NCI-H510A (cell line): ENCODE measurements around the gene CAMK2A.

Experiments
- DNase-seq: peaks from one replicate; lab custom pipeline; 2025; lab: John Stamatoyannopoulos, UW

Gene CAMK2A

DNA sequence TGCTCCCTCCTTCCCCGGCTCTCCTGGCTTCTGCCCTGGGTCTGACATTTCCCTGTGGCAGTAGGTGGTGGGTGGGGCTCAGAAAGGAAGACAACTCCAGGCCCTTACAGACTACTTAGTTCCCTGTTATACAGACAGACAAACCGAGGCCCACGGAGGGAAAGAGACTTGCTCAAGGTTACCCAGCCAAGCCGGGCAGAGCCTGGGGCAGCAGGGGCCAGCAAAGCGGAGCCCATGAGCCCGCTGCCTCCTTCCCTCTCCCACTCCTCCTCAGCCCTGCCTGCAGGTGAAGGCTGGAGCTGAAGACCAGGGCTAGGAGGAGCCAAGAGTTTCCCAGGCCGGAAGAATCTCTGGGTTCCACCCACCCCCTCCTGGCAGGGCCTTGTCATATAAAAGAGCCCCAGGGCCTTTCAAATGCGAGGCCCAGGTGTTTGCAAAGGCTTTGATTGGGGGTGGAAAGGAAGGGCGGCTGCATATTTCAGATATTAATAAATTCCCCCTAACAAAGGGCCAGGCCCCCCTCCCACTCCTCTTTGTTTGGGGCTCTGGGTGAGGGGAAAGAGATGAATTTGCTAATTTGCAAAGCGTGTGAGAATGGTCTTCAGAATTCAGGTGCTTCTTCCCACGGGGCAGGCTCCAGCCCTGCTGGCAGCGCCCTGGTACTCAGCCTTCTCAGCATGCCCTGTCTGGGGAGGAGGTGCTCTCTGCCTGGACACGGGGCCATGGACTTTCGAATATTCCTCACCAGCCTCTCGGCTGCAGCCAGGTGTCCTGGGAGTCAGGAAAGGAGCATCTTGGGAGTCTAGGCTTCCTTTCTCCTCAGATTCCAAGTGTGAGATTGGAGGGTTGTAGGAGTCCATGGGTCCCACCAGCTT is 78.2 kb downstream of the CAMK2A start:
- DNase-seq = no peak

DNA sequence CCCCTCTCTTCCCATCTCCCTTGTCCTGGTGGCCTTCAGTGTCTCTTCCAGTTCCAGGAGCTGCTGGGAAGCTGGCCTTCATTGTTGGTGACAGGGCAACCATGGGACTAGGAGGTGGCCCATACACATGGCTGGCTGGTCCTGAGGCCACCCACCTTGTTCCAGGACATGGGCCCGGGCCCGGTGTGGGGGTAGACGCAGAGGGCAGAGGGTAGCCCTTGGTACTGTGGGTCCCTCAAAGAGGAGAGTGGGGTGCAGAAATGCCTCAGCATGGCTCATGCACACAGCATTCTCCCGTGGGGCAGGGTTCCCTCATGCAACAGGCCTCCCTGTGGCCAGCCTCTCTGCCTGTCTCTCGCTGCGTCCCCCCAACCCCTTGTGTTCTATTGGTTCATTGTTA is 78.9 kb downstream of the CAMK2A start:
- DNase-seq = no peak

DNA sequence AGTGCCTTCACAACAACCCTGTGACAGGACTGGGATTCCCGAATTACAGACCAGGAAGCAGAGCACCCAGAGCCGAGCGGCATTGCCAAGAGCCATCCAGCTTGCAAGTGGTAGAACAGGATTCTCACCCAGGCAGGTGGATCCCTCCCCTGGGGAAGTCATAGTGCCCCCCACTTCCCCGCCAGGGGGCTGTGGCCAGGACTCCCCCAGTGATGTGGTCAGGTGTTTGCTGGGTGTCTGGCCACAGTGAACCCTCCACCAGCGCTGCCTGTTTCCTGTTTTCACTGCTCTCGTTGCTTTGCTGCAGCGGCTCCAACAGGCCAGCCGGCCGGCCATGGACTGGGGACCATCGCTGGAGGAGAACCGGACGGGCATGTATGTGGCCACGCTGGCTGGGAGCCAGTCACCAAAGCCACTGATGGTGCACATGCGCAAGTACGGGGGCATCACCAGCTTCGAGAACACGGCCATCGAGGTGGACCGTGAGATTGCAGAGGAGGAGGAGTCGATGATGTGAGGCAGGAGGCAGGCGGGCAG is 80.4 kb downstream of the CAMK2A start:
- no peak for DNase-seq

- no peak for DNase-seq
These were observed 81.1 kb downstream of the CAMK2A start for GRCh38 chr5:150208187-150209098.

- no peak for DNase-seq
These were observed 82.8 kb downstream of the CAMK2A start for GRCh38 chr5:150206779-150207115.

DNA sequence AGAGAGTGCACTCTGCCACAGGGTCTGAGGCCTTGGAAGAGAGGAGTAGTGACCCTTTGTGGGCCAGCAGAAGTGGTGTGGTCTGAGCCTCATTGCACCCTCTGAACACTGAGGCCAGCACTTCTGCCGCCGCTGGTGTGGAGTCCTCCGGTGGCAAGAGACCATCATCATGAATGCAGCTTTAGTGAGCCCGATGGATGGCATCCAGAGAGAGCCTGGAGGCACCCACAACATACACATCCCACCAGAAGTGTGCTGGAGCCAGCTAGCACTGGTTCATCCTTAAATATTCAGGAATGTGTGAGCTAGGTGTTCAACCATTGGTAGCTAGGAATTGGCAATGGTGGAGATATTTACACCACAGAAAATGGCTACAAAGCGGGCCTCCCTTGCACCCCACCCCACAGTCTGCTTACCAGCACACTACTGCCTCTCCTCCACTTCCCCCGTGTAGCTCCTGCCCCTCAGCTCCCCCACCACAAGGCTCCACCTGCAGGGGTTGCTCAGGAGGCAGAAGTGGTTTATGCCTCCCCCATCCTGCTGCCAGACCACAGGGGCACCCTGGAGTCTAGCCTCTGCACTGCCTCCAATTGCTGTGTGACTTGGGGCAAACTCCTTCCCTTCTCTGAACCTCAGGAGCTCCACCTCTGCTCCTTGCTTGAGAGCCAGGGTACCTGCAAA is 83.3 kb downstream of the CAMK2A start:
- no peak for DNase-seq

DNA sequence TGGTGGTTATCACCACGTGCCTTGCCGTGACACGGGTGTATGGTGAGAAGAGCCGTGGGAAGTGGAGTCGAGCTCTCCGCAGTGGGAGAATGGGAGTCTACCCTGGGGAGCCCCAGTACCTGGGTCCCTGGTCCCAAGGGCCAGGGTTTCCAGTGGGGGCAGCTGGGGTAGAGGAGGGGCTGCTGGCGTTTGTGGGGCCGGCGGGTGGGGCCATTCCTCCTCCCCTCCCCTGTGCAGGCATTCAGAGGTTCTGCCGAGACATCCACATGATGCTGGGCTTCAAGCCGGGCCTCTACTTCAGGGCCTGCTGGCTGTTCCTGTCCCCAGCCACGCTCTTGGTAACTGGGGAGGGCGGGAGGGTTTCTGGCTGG is 85.0 kb downstream of the CAMK2A start:
- DNase-seq = no peak

DNA sequence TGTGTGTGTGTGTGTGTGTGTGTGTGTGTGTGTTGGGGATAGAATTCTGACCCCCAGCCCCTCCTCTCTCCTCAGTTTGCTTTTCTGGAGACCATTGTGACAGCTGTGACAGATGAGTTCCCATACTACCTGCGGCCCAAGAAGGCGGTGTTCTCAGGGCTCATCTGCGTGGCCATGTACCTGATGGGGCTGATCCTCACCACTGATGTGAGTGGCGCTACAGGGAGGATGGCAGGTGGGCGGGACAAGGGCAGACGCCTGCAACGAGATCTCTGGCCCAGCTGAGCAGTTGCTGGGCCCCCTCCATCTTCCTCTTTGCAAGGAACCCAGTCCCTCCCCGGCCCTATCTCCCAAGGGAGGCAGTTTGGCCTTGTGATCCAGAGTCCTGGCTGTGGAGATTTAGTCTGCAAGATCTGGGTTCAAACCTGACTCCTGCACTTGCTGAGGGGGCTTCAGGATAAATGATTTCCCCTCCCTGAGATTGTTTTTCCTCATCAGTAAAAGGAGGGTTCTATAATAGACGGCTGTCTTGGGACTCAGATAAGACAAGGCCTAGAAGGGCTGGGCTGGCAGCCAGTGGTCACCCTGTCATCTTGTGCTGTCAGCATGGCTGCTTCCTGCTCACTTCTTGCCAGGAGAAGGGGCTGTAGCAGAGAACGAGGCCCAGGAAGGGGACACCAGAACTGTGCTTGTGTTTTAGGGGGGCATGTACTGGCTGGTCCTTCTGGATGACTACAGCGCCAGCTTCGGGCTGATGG is 85.6 kb downstream of the CAMK2A start:
- no peak for DNase-seq

DNA sequence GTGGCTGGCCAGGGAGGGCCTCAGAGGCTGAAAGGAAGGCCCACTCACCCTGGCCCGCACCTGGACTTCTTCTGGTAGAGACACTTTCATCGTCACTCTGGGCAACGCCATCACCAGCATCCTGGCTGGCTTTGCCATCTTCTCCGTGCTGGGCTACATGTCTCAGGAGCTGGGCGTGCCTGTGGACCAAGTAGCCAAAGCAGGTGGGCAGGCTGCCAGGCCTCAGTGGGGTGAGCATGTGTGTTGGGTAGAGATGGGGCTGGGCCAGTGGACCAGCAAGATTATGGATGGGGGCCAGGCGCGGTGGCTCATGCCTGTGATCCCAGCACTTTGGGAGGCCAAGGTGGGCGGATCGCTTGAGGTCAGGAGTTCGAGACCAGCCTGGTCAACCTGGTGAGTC is 87.1 kb downstream of the CAMK2A start:
- no peak for DNase-seq

GRCh38 chr5:150197476-150197875 is 92.1 kb downstream of the CAMK2A start:
- DNase-seq = no peak

DNA sequence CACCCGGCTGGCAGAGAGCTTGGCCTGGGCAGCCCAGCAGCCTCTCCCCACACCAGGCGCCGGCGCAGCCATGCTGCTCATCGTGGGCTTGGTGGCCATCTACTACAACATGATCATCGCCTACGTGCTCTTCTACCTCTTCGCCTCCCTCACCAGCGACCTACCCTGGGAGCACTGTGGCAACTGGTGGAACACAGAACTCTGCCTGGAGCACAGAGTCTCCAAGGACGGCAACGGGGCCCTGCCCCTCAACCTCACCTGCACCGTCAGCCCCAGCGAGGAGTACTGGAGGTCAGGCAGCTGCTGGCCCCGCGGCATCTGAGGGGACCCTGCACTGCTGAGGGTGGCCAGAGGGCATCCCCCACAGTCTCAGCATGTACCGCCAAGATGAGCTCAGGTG is 92.6 kb downstream of the CAMK2A start:
- DNase-seq = no peak

DNA sequence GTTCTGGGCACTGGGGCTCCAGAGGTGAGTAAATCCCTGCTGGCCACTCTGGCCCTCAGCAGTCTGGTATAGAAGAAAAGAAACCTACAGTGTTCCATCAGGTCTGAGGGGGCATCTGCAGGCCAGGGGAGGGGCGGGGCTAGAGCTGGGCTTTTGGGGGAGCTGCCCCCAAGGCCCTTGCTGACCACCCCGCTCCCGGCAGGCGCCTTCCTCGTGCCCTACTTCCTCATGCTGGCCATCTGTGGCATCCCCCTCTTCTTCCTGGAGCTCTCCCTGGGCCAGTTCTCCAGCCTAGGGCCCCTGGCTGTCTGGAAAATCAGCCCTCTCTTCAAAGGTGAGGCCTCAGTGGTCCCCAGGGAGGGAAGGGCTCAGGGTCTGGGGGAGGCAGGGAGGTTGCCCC is 93.1 kb downstream of the CAMK2A start:
- DNase-seq = no peak

- DNase-seq = no peak
These were observed 93.7 kb downstream of the CAMK2A start for GRCh38 chr5:150195736-150196485.

GRCh38 chr5:150192462-150192861 is 97.1 kb downstream of the CAMK2A start:
- DNase-seq = no peak

GRCh38 chr5:150190987-150191386 is 98.6 kb downstream of the CAMK2A start:
- DNase-seq = no peak

DNA sequence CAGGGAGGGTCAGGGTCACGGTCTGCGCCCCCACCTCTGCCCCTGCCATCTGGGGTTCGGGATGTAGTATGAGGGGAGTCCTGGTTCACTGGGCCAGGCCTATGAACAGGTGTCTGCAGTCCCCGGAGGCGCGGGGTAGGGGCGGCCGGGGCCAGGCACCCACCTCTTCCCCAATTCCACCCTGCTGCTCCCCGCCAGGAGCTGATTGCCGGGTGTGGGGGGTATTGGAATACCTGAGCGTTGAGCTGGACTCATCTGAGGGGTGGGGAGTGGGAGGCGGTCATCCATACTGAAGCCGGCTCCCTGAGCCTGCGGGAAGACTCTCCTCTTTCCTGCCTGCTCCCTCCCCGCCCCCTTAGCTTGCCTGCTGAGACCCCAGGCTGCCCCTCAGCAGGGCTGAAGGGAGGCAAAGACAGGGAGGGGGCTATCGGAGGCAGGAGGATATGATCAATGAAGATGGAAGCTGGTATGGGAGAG is 99.0 kb downstream of the CAMK2A start:
- no peak for DNase-seq

DNA sequence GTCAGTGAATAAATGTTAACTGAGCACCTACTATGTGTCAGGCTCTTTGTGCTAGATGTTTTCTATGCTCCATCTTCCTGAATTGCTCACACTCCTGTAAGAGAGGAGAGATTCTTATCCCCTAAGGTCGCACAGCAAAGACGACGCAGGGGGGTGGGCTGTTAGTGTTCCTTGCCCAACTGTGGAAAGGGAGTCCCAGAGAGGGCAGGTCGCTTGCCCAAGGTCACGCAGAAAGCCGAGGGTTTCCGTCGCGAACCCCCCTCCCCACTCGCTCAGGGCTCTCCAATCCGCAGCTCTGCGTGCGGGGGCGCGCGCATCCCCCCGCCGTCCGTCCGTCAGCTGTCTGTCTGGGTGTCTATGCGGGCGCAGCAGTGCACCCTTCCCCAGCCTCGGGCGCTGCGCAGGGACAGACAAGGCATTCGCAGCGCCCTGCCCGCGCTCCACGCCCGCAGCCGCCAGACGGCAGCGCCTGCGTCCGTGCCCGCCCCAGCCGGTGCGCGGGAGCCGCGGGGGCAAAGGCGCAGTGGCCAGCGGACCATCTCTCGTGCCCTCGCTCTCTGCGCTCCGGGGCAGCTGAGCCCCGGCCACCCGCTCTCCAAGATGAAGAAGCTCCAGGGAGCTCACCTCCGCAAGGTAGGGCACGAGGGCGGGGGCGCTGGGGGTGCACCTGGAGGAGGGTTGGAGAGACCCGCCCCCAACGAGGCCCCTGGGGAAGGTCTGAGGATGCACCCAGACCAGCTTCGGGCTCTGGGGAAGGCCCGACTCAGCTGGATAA is 99.7 kb downstream of the CAMK2A start, which contains the start of gene SLC6A7:
Gene SLC6A7 (plus strand): TSS at position 335 of the 775 bp plus-strand sequence. CDS start 266 bp downstream, at position 601.
- DNase-seq = no peak

DNA sequence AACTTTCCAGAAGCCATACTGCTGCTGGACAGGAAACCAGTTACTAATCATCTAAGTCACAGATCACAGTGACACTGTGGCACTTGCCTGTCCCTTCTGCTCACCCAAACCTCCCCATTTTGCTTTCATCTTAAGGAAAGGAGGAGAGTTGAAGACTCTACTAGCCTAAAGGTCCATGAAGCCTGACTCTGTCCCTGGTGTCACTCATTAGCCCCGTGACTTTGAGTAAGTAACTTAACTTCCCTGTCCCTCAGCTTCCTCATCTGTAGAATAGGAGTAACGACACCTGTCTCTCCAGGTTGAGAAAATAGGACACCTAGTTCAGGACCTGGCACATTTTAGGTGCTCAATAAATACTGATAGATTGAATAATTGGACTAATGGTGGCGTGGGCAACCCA is 100.2 kb downstream of the CAMK2A start:
- no peak for DNase-seq

- no peak for DNase-seq
These were observed 101.3 kb downstream of the CAMK2A start for GRCh38 chr5:150188146-150188842.
